ENCODE data around the gene ZDHHC9. TPM values are rescaled to one million over a fixed set of nuclear protein-coding genes. Genes with fewer than 3 reads are reported as not detected.

Gene ZDHHC9
- total and polyA plus RNA-seq, 2 donors from 2014 or later = 24.5 to 31.4 TPM

DNA sequence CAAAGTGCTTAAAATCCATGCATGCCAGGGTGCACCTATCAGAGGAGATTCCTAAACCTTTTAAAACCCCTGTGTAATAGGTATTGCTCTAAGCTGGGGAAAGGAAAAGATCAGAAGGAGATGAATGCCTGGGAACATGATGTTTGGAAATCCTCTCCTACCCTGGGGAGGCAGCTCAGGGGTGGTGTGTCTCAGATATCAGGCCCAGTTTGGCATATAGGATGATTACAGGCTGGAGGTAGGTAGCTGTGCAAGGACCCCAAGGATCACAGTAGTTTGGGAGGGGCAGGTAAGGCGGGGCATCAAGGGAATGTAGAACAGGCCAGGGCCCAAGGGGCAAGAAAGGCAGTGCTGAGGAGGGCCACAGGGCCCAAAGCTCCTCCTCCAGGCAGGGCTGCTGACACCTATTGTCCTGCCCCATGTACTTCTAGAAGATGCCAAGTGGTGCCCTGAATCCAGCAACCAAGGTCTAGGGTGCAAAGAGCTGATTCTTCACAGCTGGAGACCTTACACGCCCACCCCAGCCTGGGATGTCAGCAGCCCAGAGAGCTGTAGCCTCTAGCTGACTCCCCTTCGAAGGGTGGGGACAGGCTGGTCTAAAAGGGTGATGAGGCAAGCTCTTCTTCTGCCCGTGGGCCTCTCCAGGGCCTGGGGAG lies 46.3 kb downstream of the ZDHHC9 start:
- Histone ChIP-seq H3K36me3 (ENCODE audit: control insufficient read depth in 2 of 3, insufficient read depth in 3 of 3, low read length in 3 of 3) (no peaks in the 10 kb centered on the region), H3K9me3 (ENCODE audit: control insufficient read depth in 2 of 3, insufficient read depth in 1 of 3, low read length in 3 of 3) (no peaks in the 10 kb centered on the region), H3K9ac (ENCODE audit: low read length in 3 of 3) (no peak overlapping the region), H3K27me3 (ENCODE audit: control insufficient read depth, insufficient read depth, low read length) (no peaks in the 10 kb centered on the region), H3K4me3 (ENCODE audit: low read length in 3 of 3) (no peak overlapping the region), H3K4me1 (ENCODE audit: control insufficient read depth in 2 of 3, insufficient read depth in 2 of 3, low read depth in 1 of 3, low read length in 3 of 3) (no peaks in the 10 kb centered on the region), H3K27ac (ENCODE audit: low read depth in 2 of 2, low read length in 2 of 2) (no peak overlapping the region)
- intact Hi-C loops (cut with DNase I) = no loop called here
- DNase-seq = no peak
- no peak for FAIRE-seq
- TF ChIP-seq, protein P1, sequence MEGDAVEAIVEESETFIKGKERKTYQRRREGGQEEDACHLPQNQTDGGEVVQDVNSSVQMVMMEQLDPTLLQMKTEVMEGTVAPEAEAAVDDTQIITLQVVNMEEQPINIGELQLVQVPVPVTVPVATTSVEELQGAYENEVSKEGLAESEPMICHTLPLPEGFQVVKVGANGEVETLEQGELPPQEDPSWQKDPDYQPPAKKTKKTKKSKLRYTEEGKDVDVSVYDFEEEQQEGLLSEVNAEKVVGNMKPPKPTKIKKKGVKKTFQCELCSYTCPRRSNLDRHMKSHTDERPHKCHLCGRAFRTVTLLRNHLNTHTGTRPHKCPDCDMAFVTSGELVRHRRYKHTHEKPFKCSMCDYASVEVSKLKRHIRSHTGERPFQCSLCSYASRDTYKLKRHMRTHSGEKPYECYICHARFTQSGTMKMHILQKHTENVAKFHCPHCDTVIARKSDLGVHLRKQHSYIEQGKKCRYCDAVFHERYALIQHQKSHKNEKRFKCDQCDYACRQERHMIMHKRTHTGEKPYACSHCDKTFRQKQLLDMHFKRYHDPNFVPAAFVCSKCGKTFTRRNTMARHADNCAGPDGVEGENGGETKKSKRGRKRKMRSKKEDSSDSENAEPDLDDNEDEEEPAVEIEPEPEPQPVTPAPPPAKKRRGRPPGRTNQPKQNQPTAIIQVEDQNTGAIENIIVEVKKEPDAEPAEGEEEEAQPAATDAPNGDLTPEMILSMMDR (IDR thresholded peaks at IDR 0.05; ENCODE audit: borderline replicate concordance, extremely low read depth, insufficient read depth) = no peak

DNA sequence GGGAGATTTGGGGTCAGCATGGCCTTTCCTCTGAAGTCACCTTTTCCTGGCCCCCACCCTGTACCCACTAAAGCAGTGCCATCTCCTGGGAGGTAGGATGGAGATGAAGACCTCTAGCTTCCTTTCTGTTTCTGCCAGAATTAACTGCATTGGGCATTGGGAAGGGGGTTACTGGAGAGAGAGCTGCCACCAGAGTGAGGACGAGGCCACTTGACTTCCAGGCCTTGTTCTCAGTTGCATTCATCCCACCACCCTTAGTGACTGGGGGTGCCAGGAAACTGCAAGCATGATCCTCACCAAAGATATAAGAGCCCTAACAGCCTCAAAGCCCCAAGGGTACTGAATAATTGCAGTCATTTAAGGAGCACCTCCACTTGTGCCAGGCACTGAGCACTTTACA lies 48.1 kb downstream of the ZDHHC9 start:
- Histone ChIP-seq H3K27ac (ENCODE audit: low read depth in 2 of 2, low read length in 2 of 2) (no peak overlapping the region), H3K4me3 (ENCODE audit: low read length in 3 of 3) (no peak overlapping the region)

DNA sequence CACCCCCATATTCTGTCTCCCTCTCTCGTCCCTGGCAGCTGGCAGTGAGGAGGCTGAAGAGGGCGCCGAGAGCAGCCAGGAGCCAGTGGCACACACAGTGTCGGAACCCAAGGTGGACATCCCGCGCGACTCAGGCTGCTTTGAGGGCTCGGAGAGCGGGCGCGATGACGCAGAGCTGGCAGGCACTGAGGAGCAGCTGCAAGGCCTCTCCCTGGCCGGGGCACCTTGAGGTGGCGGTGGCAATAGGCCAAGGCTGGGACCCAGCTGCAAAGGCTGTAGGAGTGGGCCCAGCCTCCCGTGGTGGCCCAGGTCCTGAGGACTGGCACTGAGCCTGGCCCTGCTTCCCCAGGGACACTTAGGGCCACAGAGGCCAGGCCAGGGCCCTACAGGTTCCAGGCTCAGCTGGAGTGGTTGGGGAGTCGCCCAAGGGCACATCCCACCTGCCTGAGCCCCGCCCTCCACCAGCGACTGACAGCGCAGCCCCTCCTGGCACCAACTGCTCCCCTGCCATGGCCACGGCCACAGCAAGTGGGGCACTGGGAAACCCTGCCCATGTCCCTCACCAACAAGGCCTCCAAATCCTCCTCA lies 50.0 kb downstream of the ZDHHC9 start:
- no peaks in the 10 kb centered on the region for H3K4me1 ChIP-seq (ENCODE audit: control insufficient read depth in 2 of 3, insufficient read depth in 2 of 3, low read depth in 1 of 3, low read length in 3 of 3)
- no peaks in the 10 kb centered on the region for H3K9me3 ChIP-seq (ENCODE audit: control insufficient read depth in 2 of 3, insufficient read depth in 1 of 3, low read length in 3 of 3)
- H3K27me3 ChIP-seq (ENCODE audit: control insufficient read depth, insufficient read depth, low read length) = no peaks in the 10 kb centered on the region
- no peak for DNase-seq
- H3K4me3 ChIP-seq (ENCODE audit: low read length in 3 of 3) = no peak overlapping the region
- no peak for FAIRE-seq
- TF ChIP-seq, protein P1 (IDR thresholded peaks at IDR 0.05; ENCODE audit: borderline replicate concordance, extremely low read depth, insufficient read depth) = no peak
- no peak overlapping the region for H3K9ac ChIP-seq (ENCODE audit: low read length in 3 of 3)
- no peak overlapping the region for H3K27ac ChIP-seq (ENCODE audit: low read depth in 2 of 2, low read length in 2 of 2)
- intact Hi-C loops (cut with DNase I) = no loop called here
- H3K36me3 ChIP-seq (ENCODE audit: control insufficient read depth in 2 of 3, insufficient read depth in 3 of 3, low read length in 3 of 3) = no peaks in the 10 kb centered on the region

More for the DNA sequence above, 48.1 kb downstream of the ZDHHC9 start:
- FAIRE-seq = no peak
- Histone ChIP-seq H3K9me3 (ENCODE audit: control insufficient read depth in 2 of 3, insufficient read depth in 1 of 3, low read length in 3 of 3) (no peaks in the 10 kb centered on the region), H3K27me3 (ENCODE audit: control insufficient read depth, insufficient read depth, low read length) (no peaks in the 10 kb centered on the region), H3K9ac (ENCODE audit: low read length in 3 of 3) (no peak overlapping the region), H3K36me3 (ENCODE audit: control insufficient read depth in 2 of 3, insufficient read depth in 3 of 3, low read length in 3 of 3) (no peaks in the 10 kb centered on the region), H3K4me1 (ENCODE audit: control insufficient read depth in 2 of 3, insufficient read depth in 2 of 3, low read depth in 1 of 3, low read length in 3 of 3) (no peaks in the 10 kb centered on the region)
- TF ChIP-seq, protein P1 (IDR thresholded peaks at IDR 0.05; ENCODE audit: borderline replicate concordance, extremely low read depth, insufficient read depth) = no peak
- intact Hi-C loops (cut with DNase I) = no loop called here
- no peak for DNase-seq
